Effector memory CD4-positive, alpha-beta T cell (primary cell): ENCODE data around the gene RBL1.
"Not testable (repeated sequence)": the region's sequence is repeated elsewhere in the genome, so short reads cannot be mapped to it uniquely, and the experiment has no call there.

ENCODE experiments used
- DNase-seq, 3 donors: peaks; one replicate each; pipeline ENCODE4 v3.0.0-alpha.2; 2020
- H3K27ac ChIP-seq: 2 replicates; pipeline ENCODE4 v1.7.0; 2013; ENCODE audit warnings: mild to moderate bottlenecking, low read length, moderate library complexity; ENCODE audit not compliant: insufficient read depth, poor library complexity, severe bottlenecking
- H3K27me3 ChIP-seq: replicated peaks from 2 replicates; pipeline ENCODE4 v1.7.0; 2013; ENCODE audit warnings: mild to moderate bottlenecking, low read length; ENCODE audit not compliant: insufficient read depth, control insufficient read depth, poor library complexity, severe bottlenecking
- H3K36me3 ChIP-seq: 2 replicates; pipeline ENCODE4 v1.7.0; 2013; ENCODE audit warnings: mild to moderate bottlenecking, low read length, moderate library complexity; ENCODE audit not compliant: control insufficient read depth, insufficient read depth
- H3K4me1 ChIP-seq: 2 replicates; pipeline ENCODE4 v1.7.0; 2013; ENCODE audit warnings: low read length, mild to moderate bottlenecking; ENCODE audit not compliant: control insufficient read depth, insufficient read depth, poor library complexity, severe bottlenecking
- H3K4me3 ChIP-seq: 2 replicates; pipeline ENCODE4 v1.7.0; 2013; ENCODE audit warnings: low read length, low read depth, mild to moderate bottlenecking; ENCODE audit not compliant: insufficient read depth, poor library complexity, severe bottlenecking
- H3K9me3 ChIP-seq: 2 replicates; pipeline ENCODE4 v1.7.0; 2013; ENCODE audit warnings: mild to moderate bottlenecking, low read length, moderate library complexity; ENCODE audit not compliant: control insufficient read depth
- total RNA-seq, 3 donors: gene quantifications; one replicate each; lab custom pipeline; 2026; lab: John Stamatoyannopoulos, UW

The RBL1 gene
- 41.4 to 51.3 (median 48.2) reads per million in 3 donors for total RNA-seq

GRCh38 chr20:37095599-37096414 is at the start of gene RBL1:
RBL1 (minus strand) TSS chr20:37095997; CDS start chr20:37095928, 69 bp downstream.
- Histone ChIP-seq H3K4me1 (peaks cover 6% of the 10 kb centered on the region), H3K9me3 (no peaks in the 10 kb centered on the region), H3K36me3 (peaks cover 4% of the 10 kb centered on the region), H3K4me3 (peak within 1 kb of the TSS; percentile 53), H3K27me3 (no peaks in the 10 kb centered on the region), H3K27ac (peak within 1 kb of the TSS; percentile 80)
- peak; percentile 67 to 80 (median 80) for DNase-seq

- no peak for DNase-seq
These were observed 49.1 kb upstream of the RBL1 start for GRCh38 chr20:37144856-37145404.

GRCh38 chr20:37142708-37143107 is 46.9 kb upstream of the RBL1 start:
- no peak overlapping the region for H3K27ac ChIP-seq
- no peak overlapping the region for H3K4me3 ChIP-seq
- H3K4me1 ChIP-seq: no peaks in the 10 kb centered on the region
- H3K36me3 ChIP-seq: no peaks in the 10 kb centered on the region
- H3K27me3 ChIP-seq: no peaks in the 10 kb centered on the region
- H3K9me3 ChIP-seq: no peaks in the 10 kb centered on the region
- no peak for DNase-seq

More at GRCh38 chr20:37144856-37145404, 49.1 kb upstream of the RBL1 start:
- Histone ChIP-seq H3K9me3 (no peaks in the 10 kb centered on the region), H3K4me1 (no peaks in the 10 kb centered on the region), H3K36me3 (no peaks in the 10 kb centered on the region), H3K27ac (no peak overlapping the region), H3K4me3 (no peak overlapping the region), H3K27me3 (no peaks in the 10 kb centered on the region)

- no peaks in the 10 kb centered on the region for H3K27me3 ChIP-seq
- H3K27ac ChIP-seq: no peak overlapping the region
- no peaks in the 10 kb centered on the region for H3K36me3 ChIP-seq
- no peaks in the 10 kb centered on the region for H3K9me3 ChIP-seq
- H3K4me3 ChIP-seq: no peak overlapping the region
- DNase-seq: no peak
- H3K4me1 ChIP-seq: no peaks in the 10 kb centered on the region
These were observed 41.8 kb upstream of the RBL1 start for GRCh38 chr20:37137547-37137946.

- DNase-seq: no peak
These were observed 38.2 kb upstream of the RBL1 start for GRCh38 chr20:37133952-37134351.

GRCh38 chr20:37131486-37131885 is 35.7 kb upstream of the RBL1 start:
- DNase-seq: no peak
- Histone ChIP-seq H3K9me3 (no peaks in the 10 kb centered on the region), H3K27ac (no peak overlapping the region), H3K4me3 (no peak overlapping the region), H3K36me3 (no peaks in the 10 kb centered on the region), H3K4me1 (no peaks in the 10 kb centered on the region), H3K27me3 (no peaks in the 10 kb centered on the region)

More at GRCh38 chr20:37133952-37134351, 38.2 kb upstream of the RBL1 start:
- Histone ChIP-seq H3K9me3 (no peaks in the 10 kb centered on the region), H3K27me3 (no peaks in the 10 kb centered on the region), H3K4me3 (no peak overlapping the region), H3K36me3 (no peaks in the 10 kb centered on the region), H3K27ac (no peak overlapping the region), H3K4me1 (no peaks in the 10 kb centered on the region)

GRCh38 chr20:37128803-37129202 is 33.0 kb upstream of the RBL1 start:
- no peak overlapping the region for H3K27ac ChIP-seq
- H3K4me3 ChIP-seq: no peak overlapping the region
- H3K4me1 ChIP-seq: no peaks in the 10 kb centered on the region
- H3K9me3 ChIP-seq: no peaks in the 10 kb centered on the region
- H3K27me3 ChIP-seq: no peaks in the 10 kb centered on the region
- DNase-seq: no peak
- no peaks in the 10 kb centered on the region for H3K36me3 ChIP-seq

- DNase-seq, H3K27me3 ChIP-seq, H3K4me1 ChIP-seq, H3K36me3 ChIP-seq, H3K4me3 ChIP-seq, H3K27ac ChIP-seq, H3K9me3 ChIP-seq: not testable (repeated sequence)
These were observed 30.5 kb upstream of the RBL1 start for GRCh38 chr20:37126290-37126689.

- Histone ChIP-seq H3K4me3 (no peak overlapping the region), H3K27ac (no peak overlapping the region), H3K27me3 (no peaks in the 10 kb centered on the region), H3K36me3 (no peaks in the 10 kb centered on the region), H3K4me1 (no peaks in the 10 kb centered on the region), H3K9me3 (no peaks in the 10 kb centered on the region)
- DNase-seq: no peak
These were observed 27.6 kb upstream of the RBL1 start for GRCh38 chr20:37123441-37123840.

- no peaks in the 10 kb centered on the region for H3K27me3 ChIP-seq
- H3K27ac ChIP-seq: no peak overlapping the region
- H3K9me3 ChIP-seq: no peaks in the 10 kb centered on the region
- DNase-seq: no peak
- no peaks in the 10 kb centered on the region for H3K36me3 ChIP-seq
- H3K4me1 ChIP-seq: no peaks in the 10 kb centered on the region
- no peak overlapping the region for H3K4me3 ChIP-seq
These were observed 24.7 kb upstream of the RBL1 start for GRCh38 chr20:37120497-37120896.
